Skeletal muscle cell (primary cell): ENCODE data around the gene MTX1.
"Not testable (repeated sequence)": the region's sequence is repeated elsewhere in the genome, so short reads cannot be mapped to it uniquely, and the experiment has no call there.

ENCODE experiments used
- DNase-seq: peaks from one replicate; pipeline ENCODE4 v3.0.0-alpha.2; 2010; ENCODE audit warnings: low read depth
- H3K4me3 ChIP-seq: 2 replicates; pipeline ENCODE4 v1.5.1; 2011; ENCODE audit warnings: low read depth, mild to moderate bottlenecking, control low read depth, low read length, moderate library complexity

The MTX1 gene

GRCh38 chr1:155202731-155203515, 5.6 kb upstream of the MTX1 start:
- no peak overlapping the region for H3K4me3 ChIP-seq
- DNase-seq = no peak

GRCh38 chr1:155205035-155205434, 3.5 kb upstream of the MTX1 start:
- no peak for DNase-seq
- H3K4me3 ChIP-seq = no peak overlapping the region

GRCh38 chr1:155205969-155206593, 2.4 kb upstream of the MTX1 start:
- H3K4me3 ChIP-seq = no peak overlapping the region

GRCh38 chr1:155206891-155207805, 1.3 kb upstream of the MTX1 start:
- H3K4me3 ChIP-seq = peak overlapping the region; percentile 89
- no peak for DNase-seq

More at GRCh38 chr1:155205969-155206593, 2.4 kb upstream of the MTX1 start:
- DNase-seq = no peak

- H3K4me3 ChIP-seq = peak within 1 kb of the TSS; percentile 89
- DNase-seq = no peak
Observed at GRCh38 chr1:155207806-155208540, 522 bp upstream of the MTX1 start, which contains the start of gene THBS3. Gene THBS3 (minus strand): TSS chr1:155207897. CDS start chr1:155207876, 21 bp downstream.

GRCh38 chr1:155209312-155209721, 822 bp downstream of the MTX1 start:
- DNase-seq = no peak
- peak overlapping the region; percentile 89 for H3K4me3 ChIP-seq

- no peak overlapping the region for H3K4me3 ChIP-seq
- no peak for DNase-seq
Observed at GRCh38 chr1:155210314-155211104, 2.0 kb downstream of the MTX1 start.

GRCh38 chr1:155211381-155212050, 3.0 kb downstream of the MTX1 start:
- H3K4me3 ChIP-seq = not testable (repeated sequence)

GRCh38 chr1:155212051-155212440, 3.6 kb downstream of the MTX1 start:
- H3K4me3 ChIP-seq, DNase-seq: not testable (repeated sequence)

More at GRCh38 chr1:155211381-155212050, 3.0 kb downstream of the MTX1 start:
- not testable (repeated sequence) for DNase-seq

GRCh38 chr1:155214702-155215101, 6.2 kb downstream of the MTX1 start:
- not testable (repeated sequence) for H3K4me3 ChIP-seq, DNase-seq

- peak overlapping the region; percentile 15 for H3K4me3 ChIP-seq
Observed at GRCh38 chr1:155218854-155219591, 10.5 kb downstream of the MTX1 start.

GRCh38 chr1:155219592-155220031, 11.1 kb downstream of the MTX1 start:
- no peak for DNase-seq
- no peak overlapping the region for H3K4me3 ChIP-seq

More at GRCh38 chr1:155218854-155219591, 10.5 kb downstream of the MTX1 start:
- DNase-seq = no peak

GRCh38 chr1:155220211-155220965, 11.9 kb downstream of the MTX1 start:
- not testable (repeated sequence) for DNase-seq, H3K4me3 ChIP-seq

- DNase-seq = no peak
- H3K4me3 ChIP-seq = no peak overlapping the region
Observed at GRCh38 chr1:155223047-155223446, 14.6 kb downstream of the MTX1 start.

- DNase-seq, H3K4me3 ChIP-seq: not testable (repeated sequence)
Observed at GRCh38 chr1:155225404-155225759, 16.9 kb downstream of the MTX1 start.

GRCh38 chr1:155226188-155226909, 17.9 kb downstream of the MTX1 start:
- peak; percentile 39 for DNase-seq
- H3K4me3 ChIP-seq = peak overlapping the region; percentile 78
